C4-2B (cell line): ENCODE data around the gene PSG2.
"Not testable (repeated sequence)": the region's sequence is repeated elsewhere in the genome, so short reads cannot be mapped to it uniquely, and the experiment has no call there.

ENCODE experiments used
- ZFX ChIP-seq: fragments of 450-650 bp; IDR thresholded peaks from 2 replicates; pipeline ENCODE4 v1.6.1; 2017
- TF ChIP-seq, protein P1 (sequence below): fragments of 450-650 bp; conservative IDR thresholded peaks from 2 replicates; pipeline ENCODE4 v1.5.1; 2017; ENCODE audit warnings: mild to moderate bottlenecking

DNA sequence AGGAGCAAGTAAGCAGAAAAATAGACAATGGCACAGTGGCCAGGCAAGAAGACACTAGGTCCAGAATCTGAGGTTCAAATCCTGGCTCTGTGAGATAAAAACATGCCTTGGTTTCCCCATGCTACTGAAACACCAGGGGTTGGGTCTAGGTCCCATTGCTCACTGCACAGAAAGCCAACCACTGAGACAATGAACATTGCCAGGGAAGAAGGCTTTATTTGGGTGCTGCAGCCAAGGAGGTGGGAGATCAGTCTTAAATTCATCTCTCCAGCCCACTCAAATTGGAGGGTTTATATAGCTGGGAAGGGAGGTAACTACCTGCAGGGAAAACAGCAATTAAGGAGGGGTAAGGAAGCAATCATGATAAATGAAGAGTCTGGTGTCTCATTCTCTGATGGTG is 32.6 kb upstream of the PSG2 start:
- TF ChIP-seq, protein P1, sequence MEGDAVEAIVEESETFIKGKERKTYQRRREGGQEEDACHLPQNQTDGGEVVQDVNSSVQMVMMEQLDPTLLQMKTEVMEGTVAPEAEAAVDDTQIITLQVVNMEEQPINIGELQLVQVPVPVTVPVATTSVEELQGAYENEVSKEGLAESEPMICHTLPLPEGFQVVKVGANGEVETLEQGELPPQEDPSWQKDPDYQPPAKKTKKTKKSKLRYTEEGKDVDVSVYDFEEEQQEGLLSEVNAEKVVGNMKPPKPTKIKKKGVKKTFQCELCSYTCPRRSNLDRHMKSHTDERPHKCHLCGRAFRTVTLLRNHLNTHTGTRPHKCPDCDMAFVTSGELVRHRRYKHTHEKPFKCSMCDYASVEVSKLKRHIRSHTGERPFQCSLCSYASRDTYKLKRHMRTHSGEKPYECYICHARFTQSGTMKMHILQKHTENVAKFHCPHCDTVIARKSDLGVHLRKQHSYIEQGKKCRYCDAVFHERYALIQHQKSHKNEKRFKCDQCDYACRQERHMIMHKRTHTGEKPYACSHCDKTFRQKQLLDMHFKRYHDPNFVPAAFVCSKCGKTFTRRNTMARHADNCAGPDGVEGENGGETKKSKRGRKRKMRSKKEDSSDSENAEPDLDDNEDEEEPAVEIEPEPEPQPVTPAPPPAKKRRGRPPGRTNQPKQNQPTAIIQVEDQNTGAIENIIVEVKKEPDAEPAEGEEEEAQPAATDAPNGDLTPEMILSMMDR, result not testable (repeated sequence)
- not testable (repeated sequence) for TF ChIP-seq ZFX
